Prostate gland (tissue), 2 donors: Measurements from ENCODE around the gene KRTAP4-6.

ENCODE experiments used
- POLR2A ChIP-seq: fragments of 450-650 bp; IDR thresholded peaks from one replicate; pipeline ENCODE4 v1.6.1; 2016; ENCODE audit warnings: antibody characterized with exemption, mild to moderate bottlenecking
- POLR2AphosphoS5 ChIP-seq: sonication (generic); formaldehyde crosslinking; IDR thresholded peaks from one replicate; pipeline ENCODE4 v1.6.1; 2017; ENCODE audit warnings: antibody characterized with exemption
- TF ChIP-seq, protein P1 (sequence below), 4 experiments: fragments of 200-600 bp in 2 of 4; fragments of 450-650 bp in 2 of 4; sonication (generic) in 2 of 4; IDR thresholded peaks; 1 replicate in 3 of 4; 2 replicates in 1 of 4; pipeline ENCODE4 v1.5.1; 2016 to 2019; ENCODE audit warnings: antibody characterized with exemption in 4 of 4, mild to moderate bottlenecking in 2 of 4, moderate library complexity in 2 of 4

DNA sequence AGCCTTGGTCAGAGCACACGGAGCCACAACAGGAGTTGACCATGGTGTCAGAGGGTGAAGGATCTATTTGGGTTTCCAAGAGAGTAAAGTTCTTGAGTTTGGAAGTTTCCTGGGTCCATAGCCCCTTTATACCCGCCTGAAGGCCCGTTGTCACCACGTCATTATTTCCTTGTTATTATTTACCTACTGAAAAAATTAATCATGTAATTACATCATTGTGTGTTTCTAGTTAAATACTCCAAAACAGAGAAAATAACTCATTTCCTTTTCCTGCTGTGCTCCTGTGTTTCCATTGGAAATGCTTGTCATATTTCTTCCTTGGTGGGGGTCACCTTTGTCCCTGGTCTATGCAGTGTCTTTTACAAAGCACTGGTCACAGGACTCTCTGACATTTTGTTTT, 42.3 kb downstream of the KRTAP4-6 start, which contains the start of gene KRTAP4-8:
- TF ChIP-seq POLR2A (no peak), POLR2AphosphoS5 (no peak)
- TF ChIP-seq, protein P1, sequence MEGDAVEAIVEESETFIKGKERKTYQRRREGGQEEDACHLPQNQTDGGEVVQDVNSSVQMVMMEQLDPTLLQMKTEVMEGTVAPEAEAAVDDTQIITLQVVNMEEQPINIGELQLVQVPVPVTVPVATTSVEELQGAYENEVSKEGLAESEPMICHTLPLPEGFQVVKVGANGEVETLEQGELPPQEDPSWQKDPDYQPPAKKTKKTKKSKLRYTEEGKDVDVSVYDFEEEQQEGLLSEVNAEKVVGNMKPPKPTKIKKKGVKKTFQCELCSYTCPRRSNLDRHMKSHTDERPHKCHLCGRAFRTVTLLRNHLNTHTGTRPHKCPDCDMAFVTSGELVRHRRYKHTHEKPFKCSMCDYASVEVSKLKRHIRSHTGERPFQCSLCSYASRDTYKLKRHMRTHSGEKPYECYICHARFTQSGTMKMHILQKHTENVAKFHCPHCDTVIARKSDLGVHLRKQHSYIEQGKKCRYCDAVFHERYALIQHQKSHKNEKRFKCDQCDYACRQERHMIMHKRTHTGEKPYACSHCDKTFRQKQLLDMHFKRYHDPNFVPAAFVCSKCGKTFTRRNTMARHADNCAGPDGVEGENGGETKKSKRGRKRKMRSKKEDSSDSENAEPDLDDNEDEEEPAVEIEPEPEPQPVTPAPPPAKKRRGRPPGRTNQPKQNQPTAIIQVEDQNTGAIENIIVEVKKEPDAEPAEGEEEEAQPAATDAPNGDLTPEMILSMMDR (IDR thresholded peaks at IDR 0.05), result no peak
